Gastrocnemius medialis (tissue), 4 donors: ENCODE results near the gene DDX41.

Experiments
- POLR2A ChIP-seq, 2 donors: fragments of 450-650 bp; IDR thresholded peaks; one replicate each; pipeline ENCODE4 v1.6.1; 2017; ENCODE audit warnings: antibody characterized with exemption in 2 of 2, mild to moderate bottlenecking in 2 of 2, moderate library complexity in 2 of 2
- TF ChIP-seq, protein P1 (sequence below), 5 experiments: fragments of 450-650 bp in 3 of 5; fragments of 200-600 bp in 2 of 5; sonication (generic) in 2 of 5; IDR thresholded peaks in 4 of 5; conservative IDR thresholded peaks in 1 of 5; 1 replicate in 4 of 5; 2 replicates in 1 of 5; pipeline ENCODE4 v1.5.1; 2016 to 2019; ENCODE audit warnings: antibody characterized with exemption in 5 of 5, mild to moderate bottlenecking in 3 of 5, moderate library complexity in 3 of 5

DNA sequence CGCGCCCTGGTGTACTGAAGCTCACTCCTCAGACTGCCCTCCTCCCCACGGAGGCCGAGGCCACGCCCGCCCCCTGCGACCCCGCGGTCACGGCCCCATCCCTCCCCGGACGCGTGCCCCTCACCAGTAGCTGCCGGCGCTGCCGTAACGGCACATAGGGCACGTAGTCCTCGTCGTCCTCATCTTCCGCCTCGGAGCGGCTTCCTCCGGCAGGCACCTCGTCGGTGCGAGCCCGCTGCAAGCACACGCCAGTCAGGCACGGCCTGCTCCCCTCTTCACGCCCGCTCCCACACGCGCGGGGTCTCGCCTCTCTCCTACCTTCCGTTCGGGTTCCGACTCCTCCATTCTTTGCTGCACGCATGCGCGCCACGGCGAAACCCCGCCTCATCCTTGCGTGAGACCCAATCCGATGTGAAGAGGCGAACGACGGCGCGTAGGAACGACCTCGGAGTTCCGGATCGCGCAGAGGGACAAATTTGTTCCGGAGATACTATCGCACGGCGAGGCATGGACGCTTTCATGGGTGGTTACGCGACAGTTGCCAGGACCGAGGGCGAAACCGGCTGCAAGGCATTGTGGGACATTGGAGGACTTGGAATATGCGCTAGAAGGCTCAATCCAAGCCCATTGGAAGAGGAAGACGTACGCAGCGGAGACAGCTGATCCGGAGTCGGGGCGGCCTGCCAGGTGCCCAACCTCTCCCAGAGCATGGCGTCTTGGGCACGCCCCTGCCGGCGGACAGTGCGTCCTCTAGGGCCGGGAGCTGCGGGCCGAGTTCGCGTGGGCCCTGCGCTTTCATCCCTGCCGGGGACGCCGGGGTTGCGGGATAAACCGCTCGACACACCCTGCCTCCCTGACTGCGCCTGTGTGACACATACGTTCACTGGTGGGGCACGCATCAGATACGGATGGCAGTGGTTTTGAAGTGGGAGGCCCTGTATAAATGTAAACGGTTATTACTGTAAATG lies at the start of gene DDX41:
- TF ChIP-seq, protein P1, sequence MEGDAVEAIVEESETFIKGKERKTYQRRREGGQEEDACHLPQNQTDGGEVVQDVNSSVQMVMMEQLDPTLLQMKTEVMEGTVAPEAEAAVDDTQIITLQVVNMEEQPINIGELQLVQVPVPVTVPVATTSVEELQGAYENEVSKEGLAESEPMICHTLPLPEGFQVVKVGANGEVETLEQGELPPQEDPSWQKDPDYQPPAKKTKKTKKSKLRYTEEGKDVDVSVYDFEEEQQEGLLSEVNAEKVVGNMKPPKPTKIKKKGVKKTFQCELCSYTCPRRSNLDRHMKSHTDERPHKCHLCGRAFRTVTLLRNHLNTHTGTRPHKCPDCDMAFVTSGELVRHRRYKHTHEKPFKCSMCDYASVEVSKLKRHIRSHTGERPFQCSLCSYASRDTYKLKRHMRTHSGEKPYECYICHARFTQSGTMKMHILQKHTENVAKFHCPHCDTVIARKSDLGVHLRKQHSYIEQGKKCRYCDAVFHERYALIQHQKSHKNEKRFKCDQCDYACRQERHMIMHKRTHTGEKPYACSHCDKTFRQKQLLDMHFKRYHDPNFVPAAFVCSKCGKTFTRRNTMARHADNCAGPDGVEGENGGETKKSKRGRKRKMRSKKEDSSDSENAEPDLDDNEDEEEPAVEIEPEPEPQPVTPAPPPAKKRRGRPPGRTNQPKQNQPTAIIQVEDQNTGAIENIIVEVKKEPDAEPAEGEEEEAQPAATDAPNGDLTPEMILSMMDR (IDR thresholded peaks at IDR 0.05 in 4 of 5, conservative IDR thresholded peaks at IDR 0.05 in 1 of 5), result peak in 3 of 5 experiments; percentile 29 to 43 (median 37)
- peak; percentile 4 to 25 for TF ChIP-seq POLR2A (IDR thresholded peaks at IDR 0.05)
